Upper lobe of left lung (tissue), 4 donors: ENCODE data around the gene ALLC.

Experiments used
- EP300 ChIP-seq, 4 donors: sonication (generic); formaldehyde crosslinking; IDR thresholded peaks; one replicate each; pipeline ENCODE4 v1.5.1; 2017; ENCODE audit warnings: antibody characterized with exemption in 4 of 4, control low read depth in 2 of 4
- POLR2A ChIP-seq, 4 donors: fragments of 450-650 bp; IDR thresholded peaks; one replicate each; pipeline ENCODE4 v1.5.1; 2016 to 2017; ENCODE audit warnings: antibody characterized with exemption in 4 of 4, mild to moderate bottlenecking in 2 of 4
- POLR2AphosphoS5 ChIP-seq, 2 donors: sonication (generic); formaldehyde crosslinking; IDR thresholded peaks; one replicate each; pipeline ENCODE4 v1.5.1; 2017; ENCODE audit warnings: antibody characterized with exemption in 2 of 2
- TF ChIP-seq, protein P1 (sequence below), 6 experiments: fragments of 450-650 bp in 4 of 6; fragments of 200-600 bp in 2 of 6; sonication (generic) in 2 of 6; IDR thresholded peaks; one replicate each; pipeline ENCODE4 v1.5.1; 2016 to 2019; ENCODE audit warnings: antibody characterized with exemption in 6 of 6

DNA sequence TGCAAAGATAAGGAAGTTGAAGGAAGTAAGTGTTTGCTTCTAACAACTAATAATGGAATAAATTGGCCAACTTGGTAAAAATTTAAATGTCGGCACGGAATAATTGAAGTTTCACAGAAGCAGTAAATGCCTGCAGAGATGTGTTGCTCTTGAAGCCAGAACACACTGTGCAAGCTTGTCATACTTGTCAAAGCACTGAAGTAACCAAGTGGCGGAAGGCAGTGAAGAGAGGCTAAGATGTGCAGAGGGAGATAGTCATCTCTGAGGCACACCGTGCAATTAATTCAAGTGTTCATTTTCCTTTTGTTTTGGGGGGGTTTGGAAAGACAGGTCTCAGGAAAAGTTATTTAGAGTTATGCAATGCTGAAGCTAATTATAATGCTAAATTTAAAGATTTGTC lies 50.6 kb downstream of the ALLC start:
- TF ChIP-seq, protein P1, sequence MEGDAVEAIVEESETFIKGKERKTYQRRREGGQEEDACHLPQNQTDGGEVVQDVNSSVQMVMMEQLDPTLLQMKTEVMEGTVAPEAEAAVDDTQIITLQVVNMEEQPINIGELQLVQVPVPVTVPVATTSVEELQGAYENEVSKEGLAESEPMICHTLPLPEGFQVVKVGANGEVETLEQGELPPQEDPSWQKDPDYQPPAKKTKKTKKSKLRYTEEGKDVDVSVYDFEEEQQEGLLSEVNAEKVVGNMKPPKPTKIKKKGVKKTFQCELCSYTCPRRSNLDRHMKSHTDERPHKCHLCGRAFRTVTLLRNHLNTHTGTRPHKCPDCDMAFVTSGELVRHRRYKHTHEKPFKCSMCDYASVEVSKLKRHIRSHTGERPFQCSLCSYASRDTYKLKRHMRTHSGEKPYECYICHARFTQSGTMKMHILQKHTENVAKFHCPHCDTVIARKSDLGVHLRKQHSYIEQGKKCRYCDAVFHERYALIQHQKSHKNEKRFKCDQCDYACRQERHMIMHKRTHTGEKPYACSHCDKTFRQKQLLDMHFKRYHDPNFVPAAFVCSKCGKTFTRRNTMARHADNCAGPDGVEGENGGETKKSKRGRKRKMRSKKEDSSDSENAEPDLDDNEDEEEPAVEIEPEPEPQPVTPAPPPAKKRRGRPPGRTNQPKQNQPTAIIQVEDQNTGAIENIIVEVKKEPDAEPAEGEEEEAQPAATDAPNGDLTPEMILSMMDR (IDR thresholded peaks at IDR 0.05) = no peak
- TF ChIP-seq POLR2A (IDR thresholded peaks at IDR 0.05) (no peak), EP300 (IDR thresholded peaks at IDR 0.05) (no peak), POLR2AphosphoS5 (IDR thresholded peaks at IDR 0.05) (no peak)
